HUES6 (cell line): ENCODE results near the gene SACM1L.
"Not testable (repeated sequence)": the region's sequence is repeated elsewhere in the genome, so short reads cannot be mapped to it uniquely, and the experiment has no call there.

ENCODE experiments used
- H3K27ac ChIP-seq: 2 replicates; pipeline ENCODE4 v1.7.0; 2013; ENCODE audit warnings: low read depth, mild to moderate bottlenecking, low read length, inconsistent platforms
- H3K27me3 ChIP-seq: 2 replicates; pipeline ENCODE4 v1.6.1; 2013; ENCODE audit warnings: low read length; ENCODE audit not compliant: control insufficient read depth, insufficient read depth
- H3K36me3 ChIP-seq: 2 replicates; pipeline ENCODE4 v1.6.1; 2013; ENCODE audit warnings: low read length; ENCODE audit not compliant: control insufficient read depth, insufficient read depth
- H3K4me1 ChIP-seq: 2 replicates; pipeline ENCODE4 v1.6.1; 2013; ENCODE audit warnings: low read length; ENCODE audit not compliant: control insufficient read depth, insufficient read depth
- H3K4me3 ChIP-seq: 2 replicates; pipeline ENCODE4 v1.5.1; 2013; ENCODE audit warnings: low read depth, low read length
- H3K9ac ChIP-seq: one replicate; pipeline ENCODE4 v1.6.1; 2013; ENCODE audit warnings: mild to moderate bottlenecking, low read length
- H3K9me3 ChIP-seq: 2 replicates; pipeline ENCODE4 v1.6.1; 2013; ENCODE audit warnings: low read depth, low read length; ENCODE audit not compliant: control insufficient read depth, insufficient read depth

The SACM1L gene

GRCh38 chr3:45693941-45694521 is 4.8 kb downstream of the SACM1L start:
- Histone ChIP-seq H3K4me3 (no peak overlapping the region), H3K27me3 (no peaks in the 10 kb centered on the region), H3K9me3 (no peaks in the 10 kb centered on the region), H3K9ac (no peak overlapping the region), H3K36me3 (peaks cover 23% of the 10 kb centered on the region), H3K27ac (no peak overlapping the region), H3K4me1 (peaks cover 28% of the 10 kb centered on the region)

GRCh38 chr3:45695166-45695565 is 6.0 kb downstream of the SACM1L start:
- Histone ChIP-seq H3K4me1 (peaks cover 36% of the 10 kb centered on the region), H3K36me3 (peaks cover 23% of the 10 kb centered on the region)
- not testable (repeated sequence) for H3K27me3 ChIP-seq, H3K9ac ChIP-seq, H3K27ac ChIP-seq, H3K4me3 ChIP-seq, H3K9me3 ChIP-seq

- H3K36me3 ChIP-seq, result peaks cover 23% of the 10 kb centered on the region
- H3K27me3 ChIP-seq, result no peaks in the 10 kb centered on the region
- peak overlapping the region; percentile 57 for H3K27ac ChIP-seq
- peaks cover 34% of the 10 kb centered on the region for H3K4me1 ChIP-seq
- H3K9me3 ChIP-seq, result no peaks in the 10 kb centered on the region
- no peak overlapping the region for H3K9ac ChIP-seq
- H3K4me3 ChIP-seq, result no peak overlapping the region
These were observed 11.4 kb downstream of the SACM1L start for GRCh38 chr3:45700570-45701073.

- H3K27ac ChIP-seq, result peak overlapping the region; percentile 57
- H3K9me3 ChIP-seq, result no peaks in the 10 kb centered on the region
- H3K36me3 ChIP-seq, result peaks cover 26% of the 10 kb centered on the region
- H3K27me3 ChIP-seq, result no peaks in the 10 kb centered on the region
- H3K4me3 ChIP-seq, result peak overlapping the region; percentile 32
- peaks cover 38% of the 10 kb centered on the region for H3K4me1 ChIP-seq
- no peak overlapping the region for H3K9ac ChIP-seq
These were observed 12.1 kb downstream of the SACM1L start for GRCh38 chr3:45701172-45701867.

GRCh38 chr3:45704301-45704943 is 15.2 kb downstream of the SACM1L start:
- H3K36me3 ChIP-seq, result peaks cover 50% of the 10 kb centered on the region
- peaks cover 35% of the 10 kb centered on the region for H3K4me1 ChIP-seq

GRCh38 chr3:45705839-45706808 is 16.9 kb downstream of the SACM1L start:
- Histone ChIP-seq H3K4me3 (no peak overlapping the region), H3K9ac (no peak overlapping the region), H3K27ac (no peak overlapping the region), H3K4me1 (peaks cover 24% of the 10 kb centered on the region), H3K9me3 (no peaks in the 10 kb centered on the region), H3K36me3 (peaks cover 65% of the 10 kb centered on the region), H3K27me3 (no peaks in the 10 kb centered on the region)

More at GRCh38 chr3:45704301-45704943, 15.2 kb downstream of the SACM1L start:
- Histone ChIP-seq H3K27ac (no peak overlapping the region), H3K27me3 (no peaks in the 10 kb centered on the region), H3K9ac (no peak overlapping the region), H3K4me3 (no peak overlapping the region), H3K9me3 (no peaks in the 10 kb centered on the region)

- H3K4me3 ChIP-seq, result no peak overlapping the region
- no peaks in the 10 kb centered on the region for H3K27me3 ChIP-seq
- peaks cover 80% of the 10 kb centered on the region for H3K36me3 ChIP-seq
- no peaks in the 10 kb centered on the region for H3K4me1 ChIP-seq
- no peaks in the 10 kb centered on the region for H3K9me3 ChIP-seq
- H3K27ac ChIP-seq, result no peak overlapping the region
- no peak overlapping the region for H3K9ac ChIP-seq
These were observed 22.7 kb downstream of the SACM1L start for GRCh38 chr3:45711931-45712330.

- no peaks in the 10 kb centered on the region for H3K27me3 ChIP-seq
- H3K9ac ChIP-seq, result no peak overlapping the region
- H3K9me3 ChIP-seq, result no peaks in the 10 kb centered on the region
- no peaks in the 10 kb centered on the region for H3K4me1 ChIP-seq
- no peak overlapping the region; the same call in 1 of the 2 replicates for H3K27ac ChIP-seq
- H3K36me3 ChIP-seq, result peaks cover 78% of the 10 kb centered on the region
- H3K4me3 ChIP-seq, result no peak overlapping the region
These were observed 23.4 kb downstream of the SACM1L start for GRCh38 chr3:45712434-45713110.

GRCh38 chr3:45715945-45716344 is 26.7 kb downstream of the SACM1L start:
- Histone ChIP-seq H3K9ac (no peak overlapping the region), H3K9me3 (no peaks in the 10 kb centered on the region), H3K4me3 (no peak overlapping the region), H3K4me1 (no peaks in the 10 kb centered on the region), H3K36me3 (peaks cover 78% of the 10 kb centered on the region), H3K27ac (no peak overlapping the region), H3K27me3 (no peaks in the 10 kb centered on the region)

GRCh38 chr3:45716790-45717336 is 27.7 kb downstream of the SACM1L start:
- no peak overlapping the region for H3K9ac ChIP-seq

More at GRCh38 chr3:45716790-45717336, 27.7 kb downstream of the SACM1L start:
- H3K36me3 ChIP-seq, result peaks cover 71% of the 10 kb centered on the region
- H3K9me3 ChIP-seq, result no peaks in the 10 kb centered on the region
- H3K4me1 ChIP-seq, result no peaks in the 10 kb centered on the region
- no peak overlapping the region for H3K27ac ChIP-seq
- H3K27me3 ChIP-seq, result no peaks in the 10 kb centered on the region
- H3K4me3 ChIP-seq, result no peak overlapping the region
